ENCODE results near the gene OR4K15. TPM values are rescaled to one million over a fixed set of nuclear protein-coding genes. Genes with fewer than 3 reads are reported as not detected.

OR4K15 gene
- total and polyA plus RNA-seq, 10 of the 15 experiments (the other 5 are each of a cell fraction or from before 2014, with no cell fraction given): not detected

DNA sequence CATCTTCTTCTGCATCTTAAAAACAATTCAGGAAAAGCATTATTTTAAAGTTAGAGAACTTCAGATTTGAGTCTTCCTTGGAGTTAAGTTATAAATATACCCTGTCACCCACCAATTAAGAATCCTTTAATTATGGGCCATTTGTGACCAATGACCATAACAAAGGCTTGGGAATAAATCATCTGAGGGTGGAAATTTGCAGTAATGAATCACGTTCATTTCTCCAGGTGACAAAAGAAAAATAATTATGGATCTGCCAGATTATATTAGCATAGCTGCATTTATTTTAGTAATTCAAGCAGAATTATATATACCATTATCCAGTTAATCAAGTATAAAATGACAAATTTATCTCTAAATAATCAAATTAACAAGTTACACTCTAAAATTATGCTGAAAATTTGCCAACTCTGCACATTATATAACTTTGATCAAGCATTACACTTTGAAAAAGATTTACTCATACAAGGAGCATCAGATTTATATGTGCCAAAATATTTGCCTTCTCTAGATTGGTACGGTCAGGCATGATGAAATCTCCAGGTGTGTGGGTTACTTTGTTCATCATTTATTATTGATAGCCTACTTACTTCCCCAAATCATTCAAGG, 44.0 kb downstream of the OR4K15 start, which contains the start of gene OR4K14:
OR4K14 (minus strand) TSS at position 51 of the 609 bp plus-strand sequence. CDS start 4,114 bp downstream, outside the sequence.
- in situ Hi-C loops (cut with MboI) (no loop called here), intact Hi-C loops (cut with micrococcal nuclease; ENCODE audit: unreplicated experiment) (loop anchor here (5.0 kb wide), 1 partner anchor 38 kb away; no protein-coding TSS in a partner anchor)
- Histone ChIP-seq H3K27me3 (replicated peaks in 1 of 2; ENCODE audit: control insufficient read depth in 2 of 2, insufficient read depth in 2 of 2, low read length in 1 of 2) (no peaks in the 10 kb centered on the region), H3K4me2 (ENCODE audit: control insufficient read depth, insufficient read depth) (no peak within 1 kb of the TSS), H2AFZ (ENCODE audit: control insufficient read depth, low read depth, low read length) (no peak within 1 kb of the TSS), H3K79me2 (ENCODE audit: control insufficient read depth, insufficient read depth, low read length) (no peaks in the 10 kb centered on the region), H3K36me3 (ENCODE audit: control insufficient read depth in 2 of 2, insufficient read depth in 2 of 2, low read length in 1 of 2) (no peaks in the 10 kb centered on the region), H3K9me3 (replicated peaks; ENCODE audit: control insufficient read depth, insufficient read depth, low read length) (no peaks in the 10 kb centered on the region), H3K9ac (ENCODE audit: control insufficient read depth, insufficient read depth, low read length) (no peak within 1 kb of the TSS), H3K4me1 (ENCODE audit: control insufficient read depth, insufficient read depth, low read length) (no peaks in the 10 kb centered on the region), H4K20me1 (ENCODE audit: control insufficient read depth, insufficient read depth) (no peaks in the 10 kb centered on the region), H3K4me3 (no peak within 1 kb of the TSS), H3K27ac (ENCODE audit: control insufficient read depth, insufficient read depth) (no peak within 1 kb of the TSS)
- RAD21 ChIA-PET (ENCODE audit: unreplicated experiment): no interaction called here
- ATAC-seq (no peak), FAIRE-seq (no peak), DNase-seq (ENCODE audit: low read depth, low spot score) (no peak)
- POLR2A ChIA-PET: no interaction called here
- no TSS peak for BruUV-seq (replicated peaks)
- 20% methylated on average over 2 of the region's 2 CpGs for WGBS (ENCODE audit: insufficient coverage, insufficient replicate concordance, low lambda C conversion rate, missing lambda C conversion rate)
- SMC1A ChIA-PET (ENCODE audit: uncharacterized antibody, unreplicated experiment): no interaction called here
- CTCF ChIA-PET: no interaction called here
- TF ChIP-seq RELA (IDR thresholded peaks at IDR 0.05; ENCODE audit: borderline replicate concordance, partially characterized antibody): no peak

Other genes with a start within 250 kb of the OR4K15 start
Only the 7 nearest of the 14 such genes appear.
- gene OR4K2, start 100.4 kb upstream of the OR4K15 start, total RNA-seq (2014; rRNA removed): not detected in 2 replicates
- gene OR4K2, start 100.4 kb upstream of the OR4K15 start, total RNA-seq (2014; rRNA removed; fragmentation: Illumina TruSeq; extraction: Trizol): not detected in 2 replicates
- gene OR4K2, start 100.4 kb upstream of the OR4K15 start, total RNA-seq (2021): not detected in 2 replicates
- gene OR4K2, start 100.4 kb upstream of the OR4K15 start, polyA plus RNA-seq (2011; rRNA removed): not detected in 2 replicates
- gene OR4K2, start 100.4 kb upstream of the OR4K15 start, polyA plus RNA-seq (2014; fragmentation: Illumina TruSeq; extraction: Trizol): not detected in 2 replicates
- not detected for gene OR4K2, start 100.4 kb upstream of the OR4K15 start, polyA plus RNA-seq (2014; fragmentation: Nextera tagmentation; extraction: Ambion mirVana)
- gene OR4K2, start 100.4 kb upstream of the OR4K15 start, polyA plus RNA-seq (2014; rRNA removed): not detected in 2 replicates
- gene OR4K2, start 100.4 kb upstream of the OR4K15 start, polyA plus RNA-seq (2016; fragmentation: Nextera tagmentation; extraction: Ambion mirVana): not detected
- not detected in 2 replicates for gene OR4K5, start 55.0 kb upstream of the OR4K15 start, total RNA-seq (2014; rRNA removed)
- not detected in 2 replicates for gene OR4K5, start 55.0 kb upstream of the OR4K15 start, total RNA-seq (2014; rRNA removed; fragmentation: Illumina TruSeq; extraction: Trizol)
- not detected in 2 replicates for gene OR4K5, start 55.0 kb upstream of the OR4K15 start, total RNA-seq (2021)
- gene OR4K5, start 55.0 kb upstream of the OR4K15 start, polyA plus RNA-seq (2011; rRNA removed): not detected in 2 replicates
- gene OR4K5, start 55.0 kb upstream of the OR4K15 start, polyA plus RNA-seq (2014; fragmentation: Illumina TruSeq; extraction: Trizol): not detected in 2 replicates
- not detected for gene OR4K5, start 55.0 kb upstream of the OR4K15 start, polyA plus RNA-seq (2014; fragmentation: Nextera tagmentation; extraction: Ambion mirVana)
- not detected in 2 replicates for gene OR4K5, start 55.0 kb upstream of the OR4K15 start, polyA plus RNA-seq (2014; rRNA removed)
- not detected for gene OR4K5, start 55.0 kb upstream of the OR4K15 start, polyA plus RNA-seq (2016; fragmentation: Nextera tagmentation; extraction: Ambion mirVana)
- not detected in 2 replicates for gene OR4K1, start 44.7 kb upstream of the OR4K15 start, total RNA-seq (2014; rRNA removed)
- gene OR4K1, start 44.7 kb upstream of the OR4K15 start, total RNA-seq (2014; rRNA removed; fragmentation: Illumina TruSeq; extraction: Trizol): not detected in 2 replicates
- not detected in 2 replicates for gene OR4K1, start 44.7 kb upstream of the OR4K15 start, total RNA-seq (2021)
- not detected in 2 replicates for gene OR4K1, start 44.7 kb upstream of the OR4K15 start, polyA plus RNA-seq (2011; rRNA removed)
- gene OR4K1, start 44.7 kb upstream of the OR4K15 start, polyA plus RNA-seq (2014; fragmentation: Illumina TruSeq; extraction: Trizol): not detected in 2 replicates
- not detected for gene OR4K1, start 44.7 kb upstream of the OR4K15 start, polyA plus RNA-seq (2014; fragmentation: Nextera tagmentation; extraction: Ambion mirVana)
- not detected in 2 replicates for gene OR4K1, start 44.7 kb upstream of the OR4K15 start, polyA plus RNA-seq (2014; rRNA removed)
- gene OR4K1, start 44.7 kb upstream of the OR4K15 start, polyA plus RNA-seq (2016; fragmentation: Nextera tagmentation; extraction: Ambion mirVana): not detected
- not detected in 2 replicates for gene OR4Q2, start 26.6 kb downstream of the OR4K15 start, total RNA-seq (2014; rRNA removed)
- gene OR4Q2, start 26.6 kb downstream of the OR4K15 start, total RNA-seq (2014; rRNA removed; fragmentation: Illumina TruSeq; extraction: Trizol): not detected in 2 replicates
- not detected in 2 replicates for gene OR4Q2, start 26.6 kb downstream of the OR4K15 start, total RNA-seq (2021)
- not detected in 2 replicates for gene OR4Q2, start 26.6 kb downstream of the OR4K15 start, polyA plus RNA-seq (2011; rRNA removed)
- gene OR4Q2, start 26.6 kb downstream of the OR4K15 start, polyA plus RNA-seq (2014; fragmentation: Illumina TruSeq; extraction: Trizol): not detected in 2 replicates
- gene OR4Q2, start 26.6 kb downstream of the OR4K15 start, polyA plus RNA-seq (2014; fragmentation: Nextera tagmentation; extraction: Ambion mirVana): not detected
- gene OR4Q2, start 26.6 kb downstream of the OR4K15 start, polyA plus RNA-seq (2014; rRNA removed): not detected in 2 replicates
- not detected for gene OR4Q2, start 26.6 kb downstream of the OR4K15 start, polyA plus RNA-seq (2016; fragmentation: Nextera tagmentation; extraction: Ambion mirVana)
- not detected in 2 replicates for gene OR4K14, start 43.7 kb downstream of the OR4K15 start, total RNA-seq (2014; rRNA removed)
- not detected in 2 replicates for gene OR4K14, start 43.7 kb downstream of the OR4K15 start, total RNA-seq (2014; rRNA removed; fragmentation: Illumina TruSeq; extraction: Trizol)
- gene OR4K14, start 43.7 kb downstream of the OR4K15 start, total RNA-seq (2021): not detected in 2 replicates
- gene OR4K14, start 43.7 kb downstream of the OR4K15 start, polyA plus RNA-seq (2011; rRNA removed): not detected in 2 replicates
- gene OR4K14, start 43.7 kb downstream of the OR4K15 start, polyA plus RNA-seq (2014; fragmentation: Illumina TruSeq; extraction: Trizol): not detected in 2 replicates
- not detected for gene OR4K14, start 43.7 kb downstream of the OR4K15 start, polyA plus RNA-seq (2014; fragmentation: Nextera tagmentation; extraction: Ambion mirVana)
- not detected in 2 replicates for gene OR4K14, start 43.7 kb downstream of the OR4K15 start, polyA plus RNA-seq (2014; rRNA removed)
- gene OR4K14, start 43.7 kb downstream of the OR4K15 start, polyA plus RNA-seq (2016; fragmentation: Nextera tagmentation; extraction: Ambion mirVana): not detected
- gene OR4K13, start 60.4 kb downstream of the OR4K15 start, total RNA-seq (2014; rRNA removed): not detected in 2 replicates
- gene OR4K13, start 60.4 kb downstream of the OR4K15 start, total RNA-seq (2014; rRNA removed; fragmentation: Illumina TruSeq; extraction: Trizol): not detected in 2 replicates
- gene OR4K13, start 60.4 kb downstream of the OR4K15 start, total RNA-seq (2021): not detected in 2 replicates
- gene OR4K13, start 60.4 kb downstream of the OR4K15 start, polyA plus RNA-seq (2011; rRNA removed): not detected in 2 replicates
- not detected in 2 replicates for gene OR4K13, start 60.4 kb downstream of the OR4K15 start, polyA plus RNA-seq (2014; fragmentation: Illumina TruSeq; extraction: Trizol)
- not detected for gene OR4K13, start 60.4 kb downstream of the OR4K15 start, polyA plus RNA-seq (2014; fragmentation: Nextera tagmentation; extraction: Ambion mirVana)
- gene OR4K13, start 60.4 kb downstream of the OR4K15 start, polyA plus RNA-seq (2014; rRNA removed): not detected in 2 replicates
- not detected for gene OR4K13, start 60.4 kb downstream of the OR4K15 start, polyA plus RNA-seq (2016; fragmentation: Nextera tagmentation; extraction: Ambion mirVana)
- gene OR4L1, start 84.5 kb downstream of the OR4K15 start, total RNA-seq (2014; rRNA removed): not detected in 2 replicates
- gene OR4L1, start 84.5 kb downstream of the OR4K15 start, total RNA-seq (2014; rRNA removed; fragmentation: Illumina TruSeq; extraction: Trizol): not detected in 2 replicates
- gene OR4L1, start 84.5 kb downstream of the OR4K15 start, total RNA-seq (2021): not detected in 2 replicates
- gene OR4L1, start 84.5 kb downstream of the OR4K15 start, polyA plus RNA-seq (2011; rRNA removed): not detected in 2 replicates
- gene OR4L1, start 84.5 kb downstream of the OR4K15 start, polyA plus RNA-seq (2014; fragmentation: Illumina TruSeq; extraction: Trizol): not detected in 2 replicates
- not detected for gene OR4L1, start 84.5 kb downstream of the OR4K15 start, polyA plus RNA-seq (2014; fragmentation: Nextera tagmentation; extraction: Ambion mirVana)
- gene OR4L1, start 84.5 kb downstream of the OR4K15 start, polyA plus RNA-seq (2014; rRNA removed): not detected in 2 replicates
- not detected for gene OR4L1, start 84.5 kb downstream of the OR4K15 start, polyA plus RNA-seq (2016; fragmentation: Nextera tagmentation; extraction: Ambion mirVana)